K562 (cell line): ENCODE measurements around the gene BCL2L12. TPM values are rescaled to one million over a fixed set of nuclear protein-coding genes. Genes with fewer than 3 reads are reported as not detected.

Source experiments
- ATAC-seq: fragments of 200-7000 bp; cut with Tn5 transposase; 3 replicates; pipeline ENCODE4 v1.9.1; 2020; ENCODE audit warnings: moderate library complexity
- BruUV-seq: library from RNA; stranded (reverse); fragments of 400-500 nt; replicated peaks from 2 replicates; lab custom pipeline; 2021; lab: Mats Ljungman, UMichigan
- CTCF ChIA-PET: fragments of 300-600 bp; formaldehyde crosslinking; extraction: SDS; loops from one replicate; lab custom pipeline; 2021; ENCODE audit warnings: low intra/inter-chr PET ratio; lab: Yijun Ruan, JAX
- POLR2A ChIA-PET: fragments of 300-600, 350-650 bp; sonication (Branson Sonifier 250); formaldehyde crosslinking; extraction: SDS; loops from one replicate; lab custom pipeline; 2021; ENCODE audit warnings: antibody characterized with exemption, inconsistent platforms; lab: Yijun Ruan, JAX
- DNase-seq, 4 experiments: peaks; one replicate each; pipeline versions ENCODE4 v3.0.0 to v3.0.0-alpha.2; 2011 to 2018; ENCODE audit warnings: low spot score in 3 of 4, mixed read lengths in 3 of 4; ENCODE audit errors: extremely low read depth in 1 of 4
- FAIRE-seq: peaks from 2 replicates; lab custom pipeline; 2011; peaks lifted over from hg19 to GRCh38; lab: Jason Lieb, UNC
- H2AFZ ChIP-seq: 2 replicates; pipeline ENCODE4 v1.6.0; 2011; ENCODE audit warnings: low read depth, low read length, control low read depth, inconsistent platforms
- H3K27ac ChIP-seq: fragments of 200-600 bp; 3 replicates; pipeline ENCODE4 v1.8.0; 2011; ENCODE audit warnings: low read depth, mild to moderate bottlenecking, control low read depth, inconsistent platforms, low read length, moderate library complexity, mixed read lengths; ENCODE audit errors: extremely low read depth
- H3K27me3 ChIP-seq, 2 experiments: fragments of 300-600 bp in 1 of 2; 2 replicates in 1 of 2; 3 replicates in 1 of 2; pipeline versions ENCODE4 v1.6.0 to v1.8.0; 2011; ENCODE audit warnings: inconsistent platforms in 2 of 2, low read length in 2 of 2, mild to moderate bottlenecking in 1 of 2, mixed read lengths in 1 of 2, moderate library complexity in 1 of 2; ENCODE audit not compliant: control insufficient read depth in 2 of 2, insufficient read depth in 2 of 2
- H3K36me3 ChIP-seq: fragments of 300-600 bp; 3 replicates; pipeline ENCODE4 v1.8.0; 2011; ENCODE audit warnings: mild to moderate bottlenecking, low read length, inconsistent platforms; ENCODE audit not compliant: control insufficient read depth, insufficient read depth
- H3K4me1 ChIP-seq, 2 experiments: fragments of 200-600 bp in 1 of 2; replicated peaks in 1 of 2; 2 replicates in 1 of 2; 3 replicates in 1 of 2; pipeline versions ENCODE4 v1.5.1 to v1.8.0; 2011; ENCODE audit warnings: inconsistent platforms in 2 of 2, low read length in 2 of 2, mild to moderate bottlenecking in 1 of 2, mixed read lengths in 1 of 2, moderate library complexity in 1 of 2; ENCODE audit not compliant: control insufficient read depth in 2 of 2, insufficient read depth in 2 of 2
- H3K4me2 ChIP-seq: 2 replicates; pipeline ENCODE4 v1.6.1; 2011; ENCODE audit warnings: low read length, control low read depth, inconsistent platforms, mixed read lengths; ENCODE audit not compliant: insufficient read depth
- H3K4me3 ChIP-seq: fragments of 200-600 bp; sonication (generic), shearing (Covaris generic); 2 replicates; pipeline ENCODE4 v1.5.1; 2016; ENCODE audit warnings: control low read depth, inconsistent platforms
- H3K79me2 ChIP-seq: fragments of 200-600 bp; 3 replicates; pipeline ENCODE4 v1.8.0; 2011; ENCODE audit warnings: low read length, inconsistent platforms; ENCODE audit not compliant: control insufficient read depth, insufficient read depth
- H3K9ac ChIP-seq, 2 experiments: 2 replicates each; pipeline versions ENCODE4 v1.6.0 to v1.6.1; 2011; ENCODE audit warnings: low read depth in 2 of 2, low read length in 2 of 2, control low read depth in 1 of 2, inconsistent platforms in 1 of 2, mild to moderate bottlenecking in 1 of 2, mixed read lengths in 1 of 2; ENCODE audit not compliant: insufficient read depth in 1 of 2
- H3K9me1 ChIP-seq: one replicate; pipeline ENCODE4 v1.6.0; 2011; ENCODE audit warnings: inconsistent platforms, mild to moderate bottlenecking, low read length, moderate library complexity; ENCODE audit not compliant: control insufficient read depth, insufficient read depth
- H3K9me3 ChIP-seq: replicated peaks from 2 replicates; pipeline ENCODE4 v1.5.1; 2011; ENCODE audit warnings: low read depth, low read length, inconsistent platforms; ENCODE audit not compliant: control insufficient read depth, insufficient read depth
- H4K20me1 ChIP-seq: replicated peaks from 2 replicates; pipeline ENCODE4 v1.6.1; 2011; ENCODE audit warnings: low read length, inconsistent platforms, mixed read lengths; ENCODE audit not compliant: control insufficient read depth, insufficient read depth
- BRD9 ChIP-seq: fragments of 450-650 bp; IDR thresholded peaks from 2 replicates; pipeline ENCODE4 v1.6.1; 2018; ENCODE audit warnings: low read depth; ENCODE audit not compliant: partially characterized antibody
- CTCF ChIP-seq, 3 experiments: IDR thresholded peaks in 2 of 3; conservative IDR thresholded peaks in 1 of 3; 2 replicates each; pipeline ENCODE4 v1.5.1; 2011 to 2012; ENCODE audit warnings: low read length in 3 of 3, mild to moderate bottlenecking in 3 of 3, control low read depth in 2 of 3, improper control_type of control experiment in 1 of 3, inconsistent platforms in 1 of 3, low read depth in 1 of 3, mixed read lengths in 1 of 3, moderate library complexity in 1 of 3; ENCODE audit not compliant: insufficient read depth in 2 of 3
- FIP1L1 ChIP-seq: fragments of 200-400 bp; formaldehyde crosslinking; IDR thresholded peaks from 2 replicates; pipeline ENCODE4 v1.6.1; 2018; ENCODE audit warnings: mild to moderate bottlenecking, low read depth, low read length; ENCODE audit not compliant: poor library complexity, severe bottlenecking
- HDAC6 ChIP-seq: IDR thresholded peaks from 2 replicates; pipeline ENCODE4 v1.6.1; 2012; ENCODE audit warnings: low read depth, mild to moderate bottlenecking, control low read depth, inconsistent platforms, low read length, moderate library complexity
- MITF ChIP-seq: IDR thresholded peaks from 2 replicates; pipeline ENCODE4 v1.6.1; 2014; ENCODE audit warnings: antibody characterized with exemption
- MTA2 ChIP-seq: fragments of 450-650 bp; IDR thresholded peaks from 2 replicates; pipeline ENCODE4 v1.6.1; 2016; ENCODE audit warnings: low read depth
- POLR2A ChIP-seq: fragments of 450-650 bp; conservative IDR thresholded peaks from 2 replicates; pipeline ENCODE4 v1.6.1; 2016
- POLR2G ChIP-seq: fragments of 200-400 bp; formaldehyde crosslinking; IDR thresholded peaks from 2 replicates; pipeline ENCODE4 v1.6.1; 2017; ENCODE audit warnings: low read depth, mild to moderate bottlenecking, antibody characterized with exemption, low read length, moderate library complexity
- PTTG1 ChIP-seq: fragments of 450-650 bp; IDR thresholded peaks from 2 replicates; pipeline ENCODE4 v1.6.1; 2016; ENCODE audit warnings: low read depth, mild to moderate bottlenecking, missing genetic modification characterization, missing compliant biosample characterization
- RAD21 ChIP-seq, 2 experiments: fragments of 250-450 bp in 1 of 2; fragments of 450-650 bp in 1 of 2; sonication (Bioruptor Pico) in 1 of 2; formaldehyde crosslinking in 1 of 2; IDR thresholded peaks in 1 of 2; conservative IDR thresholded peaks in 1 of 2; 2 replicates each; pipeline versions ENCODE4 v1.4.0 to v1.8.0; 2020 to 2022; ENCODE audit warnings: mild to moderate bottlenecking in 2 of 2, moderate library complexity in 1 of 2
- RBFOX2 ChIP-seq: fragments of 200-400 bp; formaldehyde crosslinking; IDR thresholded peaks from 2 replicates; pipeline ENCODE4 v1.6.1; 2017; ENCODE audit warnings: low read depth, mild to moderate bottlenecking, low read length, moderate library complexity
- SMC3 ChIP-seq: conservative IDR thresholded peaks from 2 replicates; pipeline ENCODE4 v1.6.1; 2011; ENCODE audit warnings: low read depth, low read length, improper control_type of control experiment; ENCODE audit not compliant: insufficient read depth
- SUPT5H ChIP-seq: fragments of 450-650 bp; IDR thresholded peaks from 2 replicates; pipeline ENCODE4 v1.6.1; 2016
- VEZF1 ChIP-seq: fragments of 200-800 bp; sonication (Bioruptor generic); IDR thresholded peaks from 2 replicates; pipeline ENCODE4 v1.6.1; 2017; ENCODE audit warnings: missing genetic modification characterization, missing compliant biosample characterization
- ZNF347 ChIP-seq: fragments of 450-650 bp; formaldehyde crosslinking; IDR thresholded peaks from 2 replicates; pipeline ENCODE4 v1.4.0; 2020; ENCODE audit warnings: low read depth, mild to moderate bottlenecking, moderate library complexity
- ZNF79 ChIP-seq: fragments of 250-450 bp; sonication (Bioruptor Pico); IDR thresholded peaks from 2 replicates; pipeline ENCODE4 v1.4.0; 2020; ENCODE audit warnings: low read depth, mild to moderate bottlenecking, moderate library complexity
- WGBS: fragments of 100-300 bp; shearing (Covaris generic); methylation state at CpG from one replicate; pipeline ENCODE4 v1.1.6; 2016; ENCODE audit warnings: low coverage, mixed read lengths; ENCODE audit not compliant: insufficient coverage; ENCODE audit errors: missing lambda C conversion rate; 5-methylcytosine and 5-hydroxymethylcytosine counted together
- in situ Hi-C: fragments of 300-500 bp; cut with MboI; formaldehyde crosslinking; loops from 4 replicates; pipeline ENCODE4 v1.15.0; 2018; ENCODE audit warnings: inconsistent platforms, mixed read lengths
- intact Hi-C: fragments of 100-400 bp; cut with micrococcal nuclease; formaldehyde crosslinking; loops from 2 replicates; pipeline ENCODE4 v1.14.2; 2022
- polyA plus RNA-seq, 8 experiments: library from polyadenylated mRNA; depleted of rRNA in 4 of 8; stranded (reverse) in 5 of 8; unstranded in 3 of 8; fragments of >200 nt; fragmentation: Nextera tagmentation in 2 of 8; fragmentation: Illumina TruSeq in 1 of 8; extraction: Ambion mirVana in 2 of 8; extraction: Trizol in 1 of 8; gene quantifications; 2 replicates each; pipeline versions ENCODE4 v1.2.1 to v1.2.3, GENCODE V29; 2011 to 2014; ENCODE audit warnings: inconsistent platforms in 1 of 8, missing spikeins in 1 of 8
- total RNA-seq, 7 experiments: library from RNA; depleted of rRNA in 6 of 7; stranded (reverse); fragments of >200 nt in 6 of 7; fragmentation: Illumina TruSeq in 2 of 7; extraction: Trizol in 2 of 7; gene quantifications; 2 replicates each; pipeline versions ENCODE4 v1.2.1 to v1.2.3, GENCODE V29; 2011 to 2021; ENCODE audit warnings: low replicate concordance in 1 of 7

The BCL2L12 gene
- total and polyA plus RNA-seq, 9 of the 15 experiments (the other 6 are each of a cell fraction or from before 2014, with no cell fraction given), result 7.4 to 263 (median 81.2) TPM

GRCh38 chr19:49684251-49684982, 18.7 kb downstream of the BCL2L12 start:
- peaks cover 7% of the 10 kb centered on the region; the same call in 1 of the 2 replicates for H4K20me1 ChIP-seq
- in situ Hi-C loops, result no loop called here
- intact Hi-C loops, result loop anchor here (2.0 kb wide), 1 partner anchor 76 kb away; no protein-coding TSS in a partner anchor
- H3K4me2 ChIP-seq, result no peak overlapping the region
- no peak overlapping the region for H3K4me3 ChIP-seq
- CTCF ChIA-PET, result interaction anchor here (0.5 to 1.6 kb wide), 4 partner anchors 17 to 299 kb away, joined by 3 to 4 read pairs (median 3); no protein-coding TSS in a partner anchor
- ATAC-seq (peak; percentile 68), FAIRE-seq (no peak), DNase-seq (peak in 2 of 4 experiments; percentile 37 to 50)
- peaks cover 3% of the 10 kb centered on the region for H3K9me1 ChIP-seq
- H3K4me1 ChIP-seq, result peaks cover 15 to 70% of the 10 kb centered on the region in 2 experiments
- no TSS peak for BruUV-seq
- 82% methylated on average over 27 of the region's 35 CpGs for WGBS
- POLR2A ChIA-PET, result interaction anchor here (0.5 to 1.4 kb wide), 4 partner anchors 12 to 826 kb away, joined by 3 read pairs; no protein-coding TSS in a partner anchor
- no peak overlapping the region for H3K9ac ChIP-seq
- no peak overlapping the region for H2AFZ ChIP-seq
- no peaks in the 10 kb centered on the region for H3K27me3 ChIP-seq
- H3K79me2 ChIP-seq, result peaks cover 28% of the 10 kb centered on the region
- H3K9me3 ChIP-seq, result no peaks in the 10 kb centered on the region
- no peak overlapping the region for H3K27ac ChIP-seq
- H3K36me3 ChIP-seq, result peaks cover 97% of the 10 kb centered on the region
- peak; percentile 59 to 69 (median 63) for TF ChIP-seq CTCF (IDR thresholded peaks at IDR 0.05 in 2 of 3, conservative IDR thresholded peaks at IDR 0.05 in 1 of 3; ENCODE audit: insufficient read depth in 2 of 3, low read depth in 1 of 3, low read length in 3 of 3)
- peak; percentile 64 for TF ChIP-seq POLR2G
- peak; percentile 65; the same call in 1 of the 2 replicates for TF ChIP-seq SUPT5H
- TF ChIP-seq PTTG1 (tag), result no peak
- TF ChIP-seq MITF, result no peak
- peak; percentile 73 for TF ChIP-seq POLR2A
- TF ChIP-seq RBFOX2, result peak; percentile 60
- 0 out of 2 replicates have a peak, but pooled peaks have one; percentile 11 for TF ChIP-seq VEZF1
- TF ChIP-seq FIP1L1, result peak; percentile 59
- peak in 1 of 2 experiments; percentile 35; a peak in 2 of 4 replicates for TF ChIP-seq RAD21 (CRISPR knock-in tag; conservative IDR thresholded peaks at IDR 0.05 in 1 of 2, IDR thresholded peaks at IDR 0.05 in 1 of 2)
- TF ChIP-seq HDAC6, result no peak
- TF ChIP-seq MTA2, result no peak
- TF ChIP-seq ZNF347 (CRISPR knock-in tag), result no peak
- no peak for TF ChIP-seq ZNF79 (CRISPR knock-in tag)
- peak; percentile 35; the same call in 1 of the 2 replicates for TF ChIP-seq SMC3
- no peak for TF ChIP-seq BRD9
